Astrocyte (in vitro differentiated cells and primary cell): Measurements from ENCODE around the gene MAPKAPK3. TPM values are rescaled to one million over a fixed set of nuclear protein-coding genes. Genes with fewer than 3 reads are reported as not detected.

Experiments used
- DNase-seq: peaks from one replicate; pipeline ENCODE4 v3.0.0-alpha.2; 2010; ENCODE audit warnings: low read depth
- FAIRE-seq: peaks from 2 replicates; lab custom pipeline; 2011; peaks lifted over from hg19 to GRCh38; lab: Jason Lieb, UNC
- H2AFZ ChIP-seq: 2 replicates; pipeline ENCODE4 v1.6.0; 2012; ENCODE audit warnings: low read depth, low read length, inconsistent platforms
- H3K27ac ChIP-seq: 2 replicates; pipeline ENCODE4 v1.5.1; 2011; ENCODE audit warnings: low read depth, low read length, inconsistent platforms
- H3K27me3 ChIP-seq: 2 replicates; pipeline ENCODE4 v1.6.0; 2011; ENCODE audit warnings: low read length, inconsistent platforms; ENCODE audit not compliant: insufficient read depth
- H3K36me3 ChIP-seq: 2 replicates; pipeline ENCODE4 v1.5.1; 2011; ENCODE audit warnings: low read length, inconsistent platforms; ENCODE audit not compliant: insufficient read depth
- H3K4me1 ChIP-seq: 2 replicates; pipeline ENCODE4 v1.5.1; 2011; ENCODE audit warnings: low read length, inconsistent platforms; ENCODE audit not compliant: insufficient read depth
- H3K4me2 ChIP-seq: 2 replicates; pipeline ENCODE4 v1.6.0; 2012; ENCODE audit warnings: low read length, inconsistent platforms
- H3K4me3 ChIP-seq: 2 replicates; pipeline ENCODE4 v1.5.1; 2011; ENCODE audit warnings: low read depth, mild to moderate bottlenecking, low read length, inconsistent platforms; ENCODE audit not compliant: insufficient read depth
- H3K79me2 ChIP-seq: 2 replicates; pipeline ENCODE4 v1.6.0; 2012; ENCODE audit warnings: mild to moderate bottlenecking, low read length, inconsistent platforms; ENCODE audit not compliant: insufficient read depth
- H3K9ac ChIP-seq: 2 replicates; pipeline ENCODE4 v1.6.0; 2012; ENCODE audit warnings: mild to moderate bottlenecking, low read length, inconsistent platforms
- H3K9me3 ChIP-seq: 2 replicates; pipeline ENCODE4 v1.5.1; 2012; ENCODE audit warnings: low read depth, mild to moderate bottlenecking, low read length, inconsistent platforms; ENCODE audit not compliant: insufficient read depth
- H4K20me1 ChIP-seq: 2 replicates; pipeline ENCODE4 v1.6.0; 2012; ENCODE audit warnings: low read length, inconsistent platforms; ENCODE audit not compliant: insufficient read depth
- H3K27ac Mint-ChIP-seq: one replicate; pipeline ENCODE4 v1.8.0; 2021; ENCODE audit warnings: mild to moderate bottlenecking, mixed read lengths; ENCODE audit not compliant: unreplicated experiment
- H3K27me3 Mint-ChIP-seq: one replicate; pipeline ENCODE4 v1.8.0; 2021; ENCODE audit warnings: low read depth, mixed read lengths; ENCODE audit not compliant: unreplicated experiment
- H3K36me3 Mint-ChIP-seq: one replicate; pipeline ENCODE4 v1.8.0; 2021; ENCODE audit warnings: low read depth, mixed read lengths; ENCODE audit not compliant: unreplicated experiment
- H3K4me1 Mint-ChIP-seq: one replicate; pipeline ENCODE4 v1.8.0; 2021; ENCODE audit warnings: low read depth, mixed read lengths; ENCODE audit not compliant: unreplicated experiment
- H3K4me3 Mint-ChIP-seq: one replicate; pipeline ENCODE4 v1.8.0; 2021; ENCODE audit warnings: mild to moderate bottlenecking, moderate library complexity, mixed read lengths; ENCODE audit not compliant: unreplicated experiment
- H3K9me3 Mint-ChIP-seq: one replicate; pipeline ENCODE4 v1.8.0; 2021; ENCODE audit warnings: mild to moderate bottlenecking, mixed read lengths; ENCODE audit not compliant: unreplicated experiment
- CTCF ChIP-seq: IDR thresholded peaks from 2 replicates; pipeline ENCODE4 v1.5.1; 2011; ENCODE audit warnings: low read depth, mild to moderate bottlenecking, inconsistent platforms, low read length, moderate library complexity; ENCODE audit not compliant: insufficient read depth
- EZH2 ChIP-seq: IDR thresholded peaks from 2 replicates; pipeline ENCODE4 v1.6.1; 2012; ENCODE audit warnings: mild to moderate bottlenecking, low read length, inconsistent platforms; ENCODE audit not compliant: insufficient read depth
- total RNA-seq: library from RNA; stranded (reverse); gene quantifications from 2 replicates; pipeline ENCODE4 v1.2.1, GENCODE V29; 2021

The MAPKAPK3 gene
- total RNA-seq, 1 donor from 2014 or later, result 23.4 TPM

GRCh38 chr3:50689558-50689957 is 72.6 kb downstream of the MAPKAPK3 start:
- H3K9ac ChIP-seq, result no peak overlapping the region
- DNase-seq, result no peak
- no peaks in the 10 kb centered on the region for H3K79me2 ChIP-seq
- H4K20me1 ChIP-seq, result no peaks in the 10 kb centered on the region
- no peak overlapping the region for H3K4me3 Mint-ChIP-seq
- TF ChIP-seq EZH2 (no peak), CTCF (no peak)
- no peak overlapping the region for H3K4me2 ChIP-seq
- H3K9me3 ChIP-seq, result no peaks in the 10 kb centered on the region
- H3K27ac Mint-ChIP-seq, result no peak overlapping the region
- H3K4me1 Mint-ChIP-seq, result peaks cover 6% of the 10 kb centered on the region
- no peaks in the 10 kb centered on the region for H3K36me3 Mint-ChIP-seq
- no peaks in the 10 kb centered on the region for H3K36me3 ChIP-seq
- no peak for FAIRE-seq
- H3K4me1 ChIP-seq, result no peaks in the 10 kb centered on the region
- H3K9me3 Mint-ChIP-seq, result no peaks in the 10 kb centered on the region
- H3K27me3 Mint-ChIP-seq, result no peaks in the 10 kb centered on the region
- no peak overlapping the region for H3K27ac ChIP-seq
- H3K27me3 ChIP-seq, result no peaks in the 10 kb centered on the region
- no peak overlapping the region for H2AFZ ChIP-seq
- no peak overlapping the region for H3K4me3 ChIP-seq

- Histone ChIP-seq H3K27me3 (no peaks in the 10 kb centered on the region), H3K9ac (no peak overlapping the region), H3K79me2 (no peaks in the 10 kb centered on the region), H3K4me3 (no peak overlapping the region), H3K9me3 (peaks cover 3% of the 10 kb centered on the region), H4K20me1 (no peaks in the 10 kb centered on the region), H3K36me3 (no peaks in the 10 kb centered on the region), H3K27ac (no peak overlapping the region), H3K4me1 (no peaks in the 10 kb centered on the region), H2AFZ (no peak overlapping the region), H3K4me2 (no peak overlapping the region)
- Mint-ChIP-seq H3K36me3 (no peaks in the 10 kb centered on the region), H3K27me3 (no peaks in the 10 kb centered on the region), H3K4me1 (no peaks in the 10 kb centered on the region), H3K4me3 (no peak overlapping the region), H3K27ac (no peak overlapping the region), H3K9me3 (peaks cover 6% of the 10 kb centered on the region)
- no peak for FAIRE-seq
- TF ChIP-seq CTCF (no peak), EZH2 (no peak)
- DNase-seq, result no peak
Measured at GRCh38 chr3:50695031-50695430, 78.1 kb downstream of the MAPKAPK3 start.

- FAIRE-seq (no peak), DNase-seq (no peak)
- Histone ChIP-seq H3K4me1 (no peaks in the 10 kb centered on the region), H3K4me2 (no peak overlapping the region), H3K27me3 (no peaks in the 10 kb centered on the region), H3K4me3 (no peak overlapping the region), H3K9me3 (peaks cover 3% of the 10 kb centered on the region), H4K20me1 (no peaks in the 10 kb centered on the region), H3K27ac (no peak overlapping the region), H2AFZ (no peak overlapping the region), H3K79me2 (no peaks in the 10 kb centered on the region), H3K36me3 (no peaks in the 10 kb centered on the region), H3K9ac (no peak overlapping the region)
- no peaks in the 10 kb centered on the region for H3K36me3 Mint-ChIP-seq
- no peaks in the 10 kb centered on the region for H3K27me3 Mint-ChIP-seq
- no peak overlapping the region for H3K4me3 Mint-ChIP-seq
- no peak for TF ChIP-seq EZH2
- no peak for TF ChIP-seq CTCF
- H3K4me1 Mint-ChIP-seq, result no peaks in the 10 kb centered on the region
- H3K27ac Mint-ChIP-seq, result no peak overlapping the region
- peaks cover 7% of the 10 kb centered on the region for H3K9me3 Mint-ChIP-seq
Measured at GRCh38 chr3:50696276-50696675, 79.3 kb downstream of the MAPKAPK3 start.
